Measurements from ENCODE around the gene MYBBP1A.

GRCh38 chr17:4553669-4554068, 1.5 kb downstream of the MYBBP1A start:
- TF ChIP-seq EZH2 (IDR thresholded peaks at IDR 0.05; ENCODE audit: insufficient read depth, poor library complexity, severe bottlenecking) (no peak), EZH2phosphoT487 (IDR thresholded peaks at IDR 0.05; ENCODE audit: insufficient read depth, low read depth) (no peak)

All from GM23248 (cell line).